ENCODE results near the gene AGFG2.

- TF ChIP-seq SIN3A (IDR thresholded peaks at IDR 0.05; ENCODE audit: borderline replicate concordance, insufficient read depth, low read depth, low read length) (no peak), CTCF (IDR thresholded peaks at IDR 0.05) (no peak), REST (IDR thresholded peaks at IDR 0.05; ENCODE audit: insufficient read depth in 1 of 2, low read depth in 2 of 2, low read length in 1 of 2) (no peak), POLR2AphosphoS5 (IDR thresholded peaks at IDR 0.05; ENCODE audit: low read depth, low read length) (no peak), TCF7L2 (IDR thresholded peaks at IDR 0.05; ENCODE audit: low read depth, low read length) (no peak)
These were observed 23.9 kb upstream of the AGFG2 start for GRCh38 chr7:100515072-100515532.

All from Panc1 (cell line).